Measurements from ENCODE around the gene SLC24A5.

DNA sequence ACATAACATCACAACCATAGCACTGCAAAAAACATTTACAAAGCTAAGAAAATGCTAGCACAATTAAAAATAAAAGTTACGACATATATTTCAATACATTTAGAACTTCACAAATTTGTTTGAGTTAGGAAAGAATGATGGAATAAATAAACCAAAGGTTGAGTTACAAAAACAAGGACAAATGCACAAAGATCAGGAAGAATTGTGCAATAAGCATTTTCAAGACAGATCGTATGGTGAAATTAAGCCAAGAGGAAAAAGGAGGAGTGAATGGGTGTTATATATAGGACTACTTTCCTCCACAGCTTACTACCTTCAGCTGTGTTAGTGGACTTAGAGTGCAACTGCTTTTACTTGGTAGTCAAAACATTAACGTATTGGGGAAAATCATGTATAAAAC, 64.7 kb downstream of the SLC24A5 start:
- TF ChIP-seq, protein P1, sequence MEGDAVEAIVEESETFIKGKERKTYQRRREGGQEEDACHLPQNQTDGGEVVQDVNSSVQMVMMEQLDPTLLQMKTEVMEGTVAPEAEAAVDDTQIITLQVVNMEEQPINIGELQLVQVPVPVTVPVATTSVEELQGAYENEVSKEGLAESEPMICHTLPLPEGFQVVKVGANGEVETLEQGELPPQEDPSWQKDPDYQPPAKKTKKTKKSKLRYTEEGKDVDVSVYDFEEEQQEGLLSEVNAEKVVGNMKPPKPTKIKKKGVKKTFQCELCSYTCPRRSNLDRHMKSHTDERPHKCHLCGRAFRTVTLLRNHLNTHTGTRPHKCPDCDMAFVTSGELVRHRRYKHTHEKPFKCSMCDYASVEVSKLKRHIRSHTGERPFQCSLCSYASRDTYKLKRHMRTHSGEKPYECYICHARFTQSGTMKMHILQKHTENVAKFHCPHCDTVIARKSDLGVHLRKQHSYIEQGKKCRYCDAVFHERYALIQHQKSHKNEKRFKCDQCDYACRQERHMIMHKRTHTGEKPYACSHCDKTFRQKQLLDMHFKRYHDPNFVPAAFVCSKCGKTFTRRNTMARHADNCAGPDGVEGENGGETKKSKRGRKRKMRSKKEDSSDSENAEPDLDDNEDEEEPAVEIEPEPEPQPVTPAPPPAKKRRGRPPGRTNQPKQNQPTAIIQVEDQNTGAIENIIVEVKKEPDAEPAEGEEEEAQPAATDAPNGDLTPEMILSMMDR (IDR thresholded peaks at IDR 0.05; ENCODE audit: poor library complexity): no peak
- TF ChIP-seq EZH2phosphoT487 (IDR thresholded peaks at IDR 0.05; ENCODE audit: low read depth, severe bottlenecking, unreplicated experiment) (no peak), EZH2 (IDR thresholded peaks at IDR 0.05; ENCODE audit: borderline replicate concordance) (no peak)

Measured in hepatocyte (in vitro differentiated cells).